Measurements from ENCODE around the gene ITGA5. TPM values are rescaled to one million over a fixed set of nuclear protein-coding genes. Genes with fewer than 3 reads are reported as not detected.

Gene ITGA5
- total RNA-seq, 1 experiment from 2014 or later, result 96.8 TPM

DNA sequence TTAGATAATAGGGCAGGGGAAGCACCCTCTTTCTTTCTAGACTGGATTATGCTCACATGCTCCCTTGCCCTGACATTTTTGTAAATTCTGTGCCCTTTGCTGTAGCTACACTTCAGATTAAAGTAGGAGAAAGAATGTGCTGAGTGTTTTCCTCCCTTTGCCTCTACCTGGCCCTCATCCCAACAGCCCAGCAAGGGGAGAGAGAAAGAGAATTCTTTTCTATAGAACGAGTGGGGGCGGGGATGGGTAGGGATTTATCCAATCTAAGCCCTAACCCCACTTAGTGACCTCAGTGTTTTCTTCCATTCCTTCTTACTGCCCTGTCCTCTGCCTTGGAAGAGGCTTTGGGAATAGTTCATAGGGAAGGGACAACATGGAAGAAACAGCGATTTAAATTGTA, 68.3 kb downstream of the ITGA5 start:
- POLR2A ChIA-PET (ENCODE audit: low non-redundant PET), result no interaction called here
- intact Hi-C loops (cut with micrococcal nuclease; ENCODE audit: unreplicated experiment), result no loop called here
- no TSS peak for BruUV-seq (replicated peaks)

DNA sequence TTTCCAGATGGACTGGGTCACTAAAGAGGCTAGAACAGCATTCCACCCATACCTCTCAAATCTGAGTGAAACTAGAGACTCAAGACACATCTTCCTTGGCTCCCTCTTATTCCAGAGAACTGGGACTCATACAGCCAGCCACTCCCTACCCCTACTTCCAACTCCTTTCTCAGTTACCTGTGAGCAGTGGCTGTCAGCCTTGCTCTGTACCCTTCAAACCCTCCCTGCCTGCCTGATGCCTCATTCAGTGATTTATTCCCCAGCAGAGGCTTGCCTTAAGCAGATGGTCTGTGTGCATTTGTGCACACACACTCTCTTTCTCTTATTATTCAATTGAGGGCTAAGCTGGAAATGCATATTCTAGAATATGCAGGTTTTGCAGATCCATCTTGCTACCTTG, 69.4 kb downstream of the ITGA5 start:
- DNase-seq (ENCODE audit: low spot score), result no peak
- POLR2A ChIA-PET (ENCODE audit: low non-redundant PET), result no interaction called here
- Histone ChIP-seq H3K27ac (ENCODE audit: low read depth, low read length, poor library complexity, severe bottlenecking) (no peak overlapping the region), H3K36me3 (ENCODE audit: insufficient read depth, low read length, poor library complexity, severe bottlenecking) (peaks cover 40% of the 10 kb centered on the region), H3K27me3 (replicated peaks; ENCODE audit: insufficient read depth, low read depth, low read length, poor library complexity) (no peaks in the 10 kb centered on the region), H3K9me3 (ENCODE audit: low read depth, low read length, poor library complexity, severe bottlenecking) (no peaks in the 10 kb centered on the region), H3K4me1 (ENCODE audit: insufficient read depth, low read length, poor library complexity, severe bottlenecking) (peaks cover 27% of the 10 kb centered on the region), H3K4me3 (ENCODE audit: low read depth, low read length, poor library complexity, severe bottlenecking) (no peak overlapping the region)
- no TSS peak for BruUV-seq (replicated peaks)
- intact Hi-C loops (cut with micrococcal nuclease; ENCODE audit: unreplicated experiment), result no loop called here
- TF ChIP-seq, protein P1, sequence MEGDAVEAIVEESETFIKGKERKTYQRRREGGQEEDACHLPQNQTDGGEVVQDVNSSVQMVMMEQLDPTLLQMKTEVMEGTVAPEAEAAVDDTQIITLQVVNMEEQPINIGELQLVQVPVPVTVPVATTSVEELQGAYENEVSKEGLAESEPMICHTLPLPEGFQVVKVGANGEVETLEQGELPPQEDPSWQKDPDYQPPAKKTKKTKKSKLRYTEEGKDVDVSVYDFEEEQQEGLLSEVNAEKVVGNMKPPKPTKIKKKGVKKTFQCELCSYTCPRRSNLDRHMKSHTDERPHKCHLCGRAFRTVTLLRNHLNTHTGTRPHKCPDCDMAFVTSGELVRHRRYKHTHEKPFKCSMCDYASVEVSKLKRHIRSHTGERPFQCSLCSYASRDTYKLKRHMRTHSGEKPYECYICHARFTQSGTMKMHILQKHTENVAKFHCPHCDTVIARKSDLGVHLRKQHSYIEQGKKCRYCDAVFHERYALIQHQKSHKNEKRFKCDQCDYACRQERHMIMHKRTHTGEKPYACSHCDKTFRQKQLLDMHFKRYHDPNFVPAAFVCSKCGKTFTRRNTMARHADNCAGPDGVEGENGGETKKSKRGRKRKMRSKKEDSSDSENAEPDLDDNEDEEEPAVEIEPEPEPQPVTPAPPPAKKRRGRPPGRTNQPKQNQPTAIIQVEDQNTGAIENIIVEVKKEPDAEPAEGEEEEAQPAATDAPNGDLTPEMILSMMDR (conservative IDR thresholded peaks at IDR 0.05; ENCODE audit: low read depth, low read length), result no peak
- no peak for TF ChIP-seq EZH2 (IDR thresholded peaks at IDR 0.05; ENCODE audit: borderline replicate concordance, low read depth, low read length, poor library complexity, severe bottlenecking)
- CTCF ChIA-PET, result no interaction called here

More for the DNA sequence above, 68.3 kb downstream of the ITGA5 start:
- H3K4me3 ChIP-seq (ENCODE audit: low read depth, low read length, poor library complexity, severe bottlenecking), result no peak overlapping the region
- CTCF ChIA-PET, result interaction anchor here (1.3 kb wide), 1 partner anchor 16 kb away, joined by 8 read pairs; no protein-coding TSS in a partner anchor
- no peak for DNase-seq (ENCODE audit: low spot score)
- H3K27ac ChIP-seq (ENCODE audit: low read depth, low read length, poor library complexity, severe bottlenecking), result no peak overlapping the region
- H3K4me1 ChIP-seq (ENCODE audit: insufficient read depth, low read length, poor library complexity, severe bottlenecking), result peaks cover 27% of the 10 kb centered on the region
- no peaks in the 10 kb centered on the region for H3K9me3 ChIP-seq (ENCODE audit: low read depth, low read length, poor library complexity, severe bottlenecking)
- peaks cover 32% of the 10 kb centered on the region for H3K36me3 ChIP-seq (ENCODE audit: insufficient read depth, low read length, poor library complexity, severe bottlenecking)
- H3K27me3 ChIP-seq (replicated peaks; ENCODE audit: insufficient read depth, low read depth, low read length, poor library complexity), result no peaks in the 10 kb centered on the region
- TF ChIP-seq, protein P1 (conservative IDR thresholded peaks at IDR 0.05; ENCODE audit: low read depth, low read length), result no peak
- TF ChIP-seq EZH2 (IDR thresholded peaks at IDR 0.05; ENCODE audit: borderline replicate concordance, low read depth, low read length, poor library complexity, severe bottlenecking), result no peak

DNA sequence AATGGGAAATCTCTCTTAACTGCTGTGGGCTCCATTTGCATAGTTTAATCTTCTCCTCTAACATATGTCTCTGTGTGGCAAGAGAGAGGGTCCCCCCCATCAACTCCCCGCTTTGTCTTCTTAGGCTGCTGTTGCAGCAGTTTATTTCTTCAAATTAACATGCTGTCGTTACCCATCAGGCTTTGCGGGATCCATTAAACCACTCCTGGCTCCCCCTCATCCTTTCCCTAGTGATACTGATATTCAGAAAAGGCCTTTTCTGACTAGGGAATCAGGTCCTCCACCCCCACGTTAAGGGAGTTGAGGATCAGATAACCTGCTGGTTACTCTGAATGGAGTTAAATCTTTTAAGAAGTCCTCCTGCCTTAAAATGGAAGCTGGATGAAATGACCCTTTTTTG, 70.0 kb downstream of the ITGA5 start:
- ChIA-PET CTCF (no interaction called here), POLR2A (ENCODE audit: low non-redundant PET) (no interaction called here)
- TF ChIP-seq, protein P1 (conservative IDR thresholded peaks at IDR 0.05; ENCODE audit: low read depth, low read length), result no peak
- no peak for TF ChIP-seq EZH2 (IDR thresholded peaks at IDR 0.05; ENCODE audit: borderline replicate concordance, low read depth, low read length, poor library complexity, severe bottlenecking)
- peaks cover 41% of the 10 kb centered on the region for H3K36me3 ChIP-seq (ENCODE audit: insufficient read depth, low read length, poor library complexity, severe bottlenecking)
- no peaks in the 10 kb centered on the region for H3K9me3 ChIP-seq (ENCODE audit: low read depth, low read length, poor library complexity, severe bottlenecking)
- H3K4me1 ChIP-seq (ENCODE audit: insufficient read depth, low read length, poor library complexity, severe bottlenecking), result peaks cover 27% of the 10 kb centered on the region
- BruUV-seq (replicated peaks), result no TSS peak
- no peaks in the 10 kb centered on the region for H3K27me3 ChIP-seq (replicated peaks; ENCODE audit: insufficient read depth, low read depth, low read length, poor library complexity)
- no peak overlapping the region for H3K4me3 ChIP-seq (ENCODE audit: low read depth, low read length, poor library complexity, severe bottlenecking)
- no peak for DNase-seq (ENCODE audit: low spot score)
- no peak overlapping the region for H3K27ac ChIP-seq (ENCODE audit: low read depth, low read length, poor library complexity, severe bottlenecking)
- intact Hi-C loops (cut with micrococcal nuclease; ENCODE audit: unreplicated experiment), result no loop called here

Other genes starting within 250 kb of the ITGA5 start
- 27.7 and 32.8 TPM in 2 replicates for gene SMUG1, start 230.3 kb downstream of the ITGA5 start, total RNA-seq (2021)
- 235 and 254 TPM in 2 replicates for gene CBX5, start 139.1 kb downstream of the ITGA5 start, total RNA-seq (2021)
- 1,763 and 1,764 TPM in 2 replicates for gene HNRNPA1, start 138.5 kb downstream of the ITGA5 start, total RNA-seq (2021)
- not detected in 2 replicates for gene NFE2, start 118.3 kb downstream of the ITGA5 start, total RNA-seq (2021)
- gene COPZ1, start 94.1 kb downstream of the ITGA5 start, total RNA-seq (2021), result 169 and 187 TPM in 2 replicates
- not detected in 2 replicates for gene GPR84, start 54.8 kb downstream of the ITGA5 start, total RNA-seq (2021)
- gene ZNF385A, start 34.5 kb downstream of the ITGA5 start, total RNA-seq (2021), result 17.5 and 26.8 TPM in 2 replicates
- not detected in 2 replicates for gene GTSF1, start 54.3 kb upstream of the ITGA5 start, total RNA-seq (2021)
- 250 and 279 TPM in 2 replicates for gene NCKAP1L, start 78.5 kb upstream of the ITGA5 start, total RNA-seq (2021)
- 11.5 and 11.7 TPM in 2 replicates for gene PDE1B, start 130.3 kb upstream of the ITGA5 start, total RNA-seq (2021)
- 110 and 114 TPM in 2 replicates for gene PPP1R1A, start 169.4 kb upstream of the ITGA5 start, total RNA-seq (2021)
- gene LACRT, start 215.6 kb upstream of the ITGA5 start, total RNA-seq (2021), result not detected in 2 replicates
- gene DCD, start 229.1 kb upstream of the ITGA5 start, total RNA-seq (2021), result not detected in 2 replicates

Data from A673 (cell line).